Stimulated activated CD4-positive, alpha-beta T cell treated with anti-CD3 and anti-CD28 coated beads, Interleukin-1b, Interleukin-23, amount 100 ng/mL, for 48 hours (primary cell): ENCODE data around the gene MNAT1.
"Not testable (repeated sequence)": the region's sequence is repeated elsewhere in the genome, so short reads cannot be mapped to it uniquely, and the experiment has no call there.

Experiments
- DNase-seq: peaks from one replicate; pipeline ENCODE4 v3.0.0-alpha.2; 2020

Gene MNAT1

GRCh38 chr14:60734465-60735242 is at the start of gene MNAT1:
MNAT1 (plus strand) TSS chr14:60734761; CDS start chr14:60734863, 102 bp downstream.
- DNase-seq = peak; percentile 78

GRCh38 chr14:60686865-60687264 is 47.7 kb upstream of the MNAT1 start:
- DNase-seq = no peak

- no peak for DNase-seq
Measured at GRCh38 chr14:60691383-60692113, 43.0 kb upstream of the MNAT1 start.

- no peak for DNase-seq
Measured at GRCh38 chr14:60695327-60695726, 39.2 kb upstream of the MNAT1 start.

GRCh38 chr14:60700598-60700997 is 34.0 kb upstream of the MNAT1 start:
- no peak for DNase-seq

- no peak for DNase-seq
Measured at GRCh38 chr14:60705100-60705499, 29.5 kb upstream of the MNAT1 start.

GRCh38 chr14:60707858-60708257 is 26.7 kb upstream of the MNAT1 start:
- no peak for DNase-seq

GRCh38 chr14:60710494-60710893 is 24.1 kb upstream of the MNAT1 start:
- DNase-seq = no peak

GRCh38 chr14:60713513-60713912 is 21.0 kb upstream of the MNAT1 start:
- DNase-seq = no peak

GRCh38 chr14:60720391-60720790 is 14.2 kb upstream of the MNAT1 start:
- DNase-seq = no peak

- no peak for DNase-seq
Measured at GRCh38 chr14:60720962-60721325, 13.6 kb upstream of the MNAT1 start.

GRCh38 chr14:60721326-60722106 is 13.0 kb upstream of the MNAT1 start:
- peak; percentile 45 for DNase-seq

GRCh38 chr14:60722107-60722356 is 12.5 kb upstream of the MNAT1 start:
- no peak for DNase-seq

- DNase-seq = peak; percentile 7
Measured at GRCh38 chr14:60722357-60723115, 12.0 kb upstream of the MNAT1 start.

- DNase-seq = peak; percentile 7
Measured at GRCh38 chr14:60723116-60723906, 11.2 kb upstream of the MNAT1 start.

GRCh38 chr14:60723907-60724618 is 10.5 kb upstream of the MNAT1 start, which contains the start of gene SIX4:
SIX4 (minus strand) TSS chr14:60724351; CDS start chr14:60724074, 277 bp downstream.
- DNase-seq = peak; percentile 10

GRCh38 chr14:60731291-60731690 is 3.3 kb upstream of the MNAT1 start:
- DNase-seq = not testable (repeated sequence)

GRCh38 chr14:60732840-60733483 is 1.6 kb upstream of the MNAT1 start:
- no peak for DNase-seq

- no peak for DNase-seq
Measured at GRCh38 chr14:60735416-60735815, 855 bp downstream of the MNAT1 start.

GRCh38 chr14:60736494-60736893 is 1.9 kb downstream of the MNAT1 start:
- no peak for DNase-seq
